ENCODE results near the gene CCDC157.

CCDC157 gene

GRCh38 chr22:30420347-30421125 is 63.7 kb downstream of the CCDC157 start:
- no peaks in the 10 kb centered on the region for H3K27me3 Mint-ChIP-seq
- peaks cover 11% of the 10 kb centered on the region for H3K36me3 Mint-ChIP-seq
- peak overlapping the region; percentile 84 for H3K27ac Mint-ChIP-seq
- H3K9me3 Mint-ChIP-seq (ENCODE audit: low read depth), result no peaks in the 10 kb centered on the region
- peak overlapping the region; percentile 49 for H3K4me3 Mint-ChIP-seq
- H3K4me1 Mint-ChIP-seq (ENCODE audit: low read depth), result peaks cover 62% of the 10 kb centered on the region

GRCh38 chr22:30421695-30422480 is 65.1 kb downstream of the CCDC157 start:
- Mint-ChIP-seq H3K9me3 (ENCODE audit: low read depth) (no peaks in the 10 kb centered on the region), H3K36me3 (peaks cover 2% of the 10 kb centered on the region), H3K4me3 (peak overlapping the region; percentile 97), H3K4me1 (ENCODE audit: low read depth) (peaks cover 58% of the 10 kb centered on the region), H3K27ac (peak overlapping the region; percentile 93), H3K27me3 (no peaks in the 10 kb centered on the region)

- Mint-ChIP-seq H3K9me3 (ENCODE audit: low read depth) (no peaks in the 10 kb centered on the region), H3K27me3 (no peaks in the 10 kb centered on the region), H3K36me3 (no peaks in the 10 kb centered on the region), H3K27ac (peak overlapping the region; percentile 93), H3K4me3 (peak overlapping the region; percentile 97), H3K4me1 (ENCODE audit: low read depth) (peaks cover 62% of the 10 kb centered on the region)
Observed at GRCh38 chr22:30422481-30423300, 65.9 kb downstream of the CCDC157 start.

DNA sequence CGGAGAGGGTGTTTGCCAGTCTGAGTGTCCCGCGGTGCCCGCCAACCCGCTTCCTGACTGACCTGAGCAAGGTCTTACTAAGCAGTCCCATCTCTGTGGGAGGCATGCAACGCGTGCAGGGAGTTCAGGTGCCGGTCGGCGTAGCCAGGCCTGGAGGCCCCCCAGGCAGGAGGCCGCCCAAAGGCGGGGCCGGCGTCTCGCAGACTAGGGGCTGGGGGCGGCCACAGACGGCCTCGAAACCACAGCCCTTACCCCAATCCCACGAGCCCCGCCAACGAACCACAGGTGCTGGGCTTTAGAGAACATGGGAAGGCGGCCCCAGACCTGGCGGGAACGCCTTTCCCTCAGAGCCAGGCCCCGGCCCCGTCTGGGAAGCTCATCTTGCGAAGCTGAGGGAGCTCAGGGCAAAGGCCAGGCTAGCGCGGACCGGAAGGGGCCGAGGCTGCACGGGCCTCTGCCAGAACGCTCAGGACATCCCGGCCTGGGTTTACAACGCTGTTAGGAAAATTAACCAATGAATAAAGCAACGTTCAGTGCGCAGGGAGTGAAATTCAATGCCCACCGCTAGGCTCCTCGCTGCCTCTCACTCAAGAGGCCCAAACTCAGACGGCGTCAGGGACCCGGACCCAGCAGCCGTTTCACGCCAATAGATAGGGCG is 66.6 kb downstream of the CCDC157 start:
- no peaks in the 10 kb centered on the region for H3K36me3 Mint-ChIP-seq
- peak overlapping the region; percentile 97 for H3K4me3 Mint-ChIP-seq
- no peaks in the 10 kb centered on the region for H3K27me3 Mint-ChIP-seq
- H3K27ac Mint-ChIP-seq, result peak overlapping the region; percentile 98
- H3K4me1 Mint-ChIP-seq (ENCODE audit: low read depth), result peaks cover 63% of the 10 kb centered on the region
- no peaks in the 10 kb centered on the region for H3K9me3 Mint-ChIP-seq (ENCODE audit: low read depth)

- H3K9me3 Mint-ChIP-seq (ENCODE audit: low read depth), result no peaks in the 10 kb centered on the region
- peaks cover 63% of the 10 kb centered on the region for H3K4me1 Mint-ChIP-seq (ENCODE audit: low read depth)
- H3K27ac Mint-ChIP-seq, result peak overlapping the region; percentile 98
- peak overlapping the region; percentile 97 for H3K4me3 Mint-ChIP-seq
- H3K27me3 Mint-ChIP-seq, result no peaks in the 10 kb centered on the region
- no peaks in the 10 kb centered on the region for H3K36me3 Mint-ChIP-seq
Observed at GRCh38 chr22:30423959-30424533, 67.2 kb downstream of the CCDC157 start.

- Mint-ChIP-seq H3K27ac (peak overlapping the region; percentile 98), H3K4me3 (peak overlapping the region; percentile 97), H3K36me3 (no peaks in the 10 kb centered on the region), H3K9me3 (ENCODE audit: low read depth) (no peaks in the 10 kb centered on the region), H3K4me1 (ENCODE audit: low read depth) (peaks cover 61% of the 10 kb centered on the region), H3K27me3 (no peaks in the 10 kb centered on the region)
Observed at GRCh38 chr22:30424534-30425326, 67.9 kb downstream of the CCDC157 start.

GRCh38 chr22:30425327-30425615 is 68.5 kb downstream of the CCDC157 start:
- peak overlapping the region; percentile 96 for H3K27ac Mint-ChIP-seq
- no peaks in the 10 kb centered on the region for H3K27me3 Mint-ChIP-seq
- H3K4me1 Mint-ChIP-seq (ENCODE audit: low read depth), result peaks cover 58% of the 10 kb centered on the region
- H3K9me3 Mint-ChIP-seq (ENCODE audit: low read depth), result no peaks in the 10 kb centered on the region
- H3K4me3 Mint-ChIP-seq, result peak overlapping the region; percentile 97
- H3K36me3 Mint-ChIP-seq, result no peaks in the 10 kb centered on the region

GRCh38 chr22:30425616-30426387 is 69.0 kb downstream of the CCDC157 start, which contains the start of gene MTFP1:
Gene MTFP1, plus strand, starts transcription at chr22:30425768. Its CDS starts 112 bp downstream, at chr22:30425880.
- Mint-ChIP-seq H3K4me3 (peak within 1 kb of the TSS; percentile 97), H3K4me1 (ENCODE audit: low read depth) (peaks cover 53% of the 10 kb centered on the region), H3K27me3 (no peaks in the 10 kb centered on the region), H3K36me3 (no peaks in the 10 kb centered on the region), H3K9me3 (ENCODE audit: low read depth) (no peaks in the 10 kb centered on the region), H3K27ac (peak within 1 kb of the TSS; percentile 98)
